ENCODE measurements around the gene KDM2A.

DNA sequence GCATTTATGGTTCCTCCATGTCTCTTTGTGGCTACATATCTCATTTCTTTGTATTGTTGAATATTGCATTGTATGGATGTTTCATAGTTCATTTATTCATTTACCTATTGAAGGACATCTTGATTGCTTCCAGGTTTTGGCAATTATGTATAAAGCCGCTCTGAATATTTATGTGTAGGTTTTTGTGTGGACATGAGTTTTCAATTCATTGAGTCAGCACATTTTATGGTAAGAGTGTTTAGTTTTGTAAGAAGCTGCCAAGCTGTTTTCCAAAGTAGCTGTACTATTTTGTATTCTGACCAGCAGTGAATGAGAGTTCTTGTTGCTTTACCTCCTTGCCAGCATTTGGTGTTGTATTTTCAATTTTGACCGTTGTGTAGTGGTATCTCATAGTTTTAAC, 39.2 kb downstream of the KDM2A start:
- TF ChIP-seq, protein P1, sequence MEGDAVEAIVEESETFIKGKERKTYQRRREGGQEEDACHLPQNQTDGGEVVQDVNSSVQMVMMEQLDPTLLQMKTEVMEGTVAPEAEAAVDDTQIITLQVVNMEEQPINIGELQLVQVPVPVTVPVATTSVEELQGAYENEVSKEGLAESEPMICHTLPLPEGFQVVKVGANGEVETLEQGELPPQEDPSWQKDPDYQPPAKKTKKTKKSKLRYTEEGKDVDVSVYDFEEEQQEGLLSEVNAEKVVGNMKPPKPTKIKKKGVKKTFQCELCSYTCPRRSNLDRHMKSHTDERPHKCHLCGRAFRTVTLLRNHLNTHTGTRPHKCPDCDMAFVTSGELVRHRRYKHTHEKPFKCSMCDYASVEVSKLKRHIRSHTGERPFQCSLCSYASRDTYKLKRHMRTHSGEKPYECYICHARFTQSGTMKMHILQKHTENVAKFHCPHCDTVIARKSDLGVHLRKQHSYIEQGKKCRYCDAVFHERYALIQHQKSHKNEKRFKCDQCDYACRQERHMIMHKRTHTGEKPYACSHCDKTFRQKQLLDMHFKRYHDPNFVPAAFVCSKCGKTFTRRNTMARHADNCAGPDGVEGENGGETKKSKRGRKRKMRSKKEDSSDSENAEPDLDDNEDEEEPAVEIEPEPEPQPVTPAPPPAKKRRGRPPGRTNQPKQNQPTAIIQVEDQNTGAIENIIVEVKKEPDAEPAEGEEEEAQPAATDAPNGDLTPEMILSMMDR (IDR thresholded peaks at IDR 0.05) = no peak
- no peak for TF ChIP-seq EZH2 (IDR thresholded peaks at IDR 0.05; ENCODE audit: borderline replicate concordance, insufficient read depth, low read depth, low read length, poor library complexity, severe bottlenecking)

Measured in B cell (primary cell).